Activated CD8-positive, alpha-beta memory T cell treated with anti-CD3 and anti-CD28 coated beads for 4 hours (primary cell): Measurements from ENCODE around the gene LSAMP.
"Not testable (repeated sequence)": the region's sequence is repeated elsewhere in the genome, so short reads cannot be mapped to it uniquely, and the experiment has no call there.

Experiments
- DNase-seq, 2 donors: peaks; one replicate each; pipeline ENCODE4 v3.0.0-alpha.2; 2020; ENCODE audit warnings: low read depth in 2 of 2

Gene LSAMP

DNA sequence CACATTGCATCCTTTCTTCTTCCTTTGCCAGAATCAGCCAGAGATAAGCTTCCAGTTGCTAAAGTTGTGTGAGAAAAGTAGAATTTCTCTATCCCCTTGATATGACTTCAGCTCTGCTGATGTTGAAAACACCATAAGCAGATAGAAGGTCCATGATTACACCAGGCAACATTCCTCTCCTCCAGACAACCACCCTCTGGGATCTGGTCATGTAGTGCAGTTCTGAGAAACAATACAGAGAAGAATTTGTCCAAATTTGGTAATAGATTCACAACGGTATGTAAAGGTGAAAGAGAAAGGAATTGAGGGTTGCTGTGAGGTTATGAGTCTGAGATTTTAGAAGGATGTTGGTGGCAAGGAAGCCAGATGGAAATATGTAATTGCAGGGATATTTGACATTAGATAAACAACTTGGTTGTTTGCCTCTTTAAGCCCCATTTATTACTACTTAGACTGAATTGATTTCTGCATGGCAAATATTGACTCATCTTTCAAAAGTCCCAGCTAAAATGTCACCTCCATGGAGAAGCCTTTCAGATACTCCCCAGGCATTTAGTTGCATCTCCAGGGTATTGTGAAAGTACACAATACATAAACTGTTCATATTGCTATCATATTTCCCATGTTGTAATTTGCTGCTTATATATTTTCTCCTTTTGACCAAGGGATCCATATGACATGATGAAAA lies 687.1 kb downstream of the LSAMP start:
- DNase-seq = no peak

DNA sequence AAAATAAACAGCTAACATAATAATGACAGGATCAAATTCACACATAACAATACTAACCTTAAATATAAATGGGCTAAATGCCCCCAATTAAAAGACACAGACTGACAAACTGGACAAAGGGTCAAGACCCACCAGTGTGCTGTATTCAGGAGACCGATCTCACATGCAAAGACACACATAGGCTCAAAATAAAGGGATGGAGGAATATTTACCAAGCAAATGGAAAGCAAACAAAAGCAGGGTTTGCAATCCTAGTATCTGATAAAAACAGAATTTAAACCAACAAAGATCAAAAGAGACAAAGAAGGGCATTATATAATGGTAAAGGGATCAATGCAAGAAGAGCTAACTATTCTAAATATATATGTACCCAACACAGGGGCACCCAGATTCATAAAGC lies 692.3 kb downstream of the LSAMP start:
- not testable (repeated sequence) for DNase-seq
